GM12878 (cell line): ENCODE data around the gene HCN1. TPM values are rescaled to one million over a fixed set of nuclear protein-coding genes. Genes with fewer than 3 reads are reported as not detected.

ENCODE experiments used
- ATAC-seq: fragments of 200-7000 bp; cut with Tn5 transposase; 3 replicates; pipeline ENCODE4 v1.9.1; 2020; ENCODE audit warnings: mild to moderate bottlenecking, moderate library complexity
- BruUV-seq: library from RNA; stranded (reverse); fragments of 400-500 nt; replicated peaks from 2 replicates; lab custom pipeline; 2021; lab: Mats Ljungman, UMichigan
- CTCF ChIA-PET: fragments of 300-600 bp; sonication (Branson Sonifier 250); formaldehyde crosslinking; extraction: SDS; loops from one replicate; lab custom pipeline; 2021; ENCODE audit warnings: inconsistent platforms; lab: Yijun Ruan, JAX
- POLR2A ChIA-PET: fragments of 350-600 bp; formaldehyde crosslinking; extraction: SDS; loops from one replicate; lab custom pipeline; 2021; ENCODE audit warnings: inconsistent platforms; lab: Charles Lee
- RAD21 ChIA-PET: fragments of 300-600 bp; sonication (Branson Sonifier 250); formaldehyde crosslinking; loops from one replicate; lab custom pipeline; 2023; ENCODE audit warnings: antibody characterized with exemption; ENCODE audit not compliant: unreplicated experiment; lab: Charles Lee
- SMC1A ChIA-PET: fragments of 300-600 bp; sonication (Branson Sonifier 250); formaldehyde crosslinking; loops from one replicate; lab custom pipeline; 2023; ENCODE audit not compliant: unreplicated experiment, uncharacterized antibody; lab: Charles Lee
- DNase-seq: peaks from one replicate; pipeline ENCODE4 v3.0.0-alpha.2; 2011; ENCODE audit warnings: low read depth, low spot score
- FAIRE-seq: peaks from 3 replicates; lab custom pipeline; 2011; peaks lifted over from hg19 to GRCh38; lab: Jason Lieb, UNC
- H2AFZ ChIP-seq: 2 replicates; pipeline ENCODE4 v1.6.0; 2011; ENCODE audit warnings: low read depth, low read length, control low read depth; ENCODE audit not compliant: control insufficient read depth
- H3K27ac ChIP-seq: 2 replicates; pipeline ENCODE4 v1.5.1; 2011; ENCODE audit warnings: control low read depth; ENCODE audit not compliant: control insufficient read depth, insufficient read depth
- H3K27me3 ChIP-seq, 2 experiments: replicated peaks in 1 of 2; 2 replicates each; pipeline versions ENCODE4 v1.6.0 to v1.6.1; 2011; ENCODE audit warnings: low read length in 1 of 2; ENCODE audit not compliant: control insufficient read depth in 2 of 2, insufficient read depth in 2 of 2
- H3K36me3 ChIP-seq, 2 experiments: 2 replicates each; pipeline ENCODE4 v1.5.1; 2011; ENCODE audit warnings: low read length in 1 of 2; ENCODE audit not compliant: control insufficient read depth in 2 of 2, insufficient read depth in 2 of 2
- H3K4me1 ChIP-seq: 2 replicates; pipeline ENCODE4 v1.6.1; 2011; ENCODE audit warnings: mild to moderate bottlenecking, low read length, moderate library complexity, mixed read lengths; ENCODE audit not compliant: control insufficient read depth, insufficient read depth
- H3K4me2 ChIP-seq: 2 replicates; pipeline ENCODE4 v1.6.0; 2011; ENCODE audit warnings: control low read depth; ENCODE audit not compliant: control insufficient read depth, insufficient read depth
- H3K4me3 ChIP-seq: fragments of 200-600 bp; sonication (generic); 2 replicates; pipeline ENCODE4 v1.5.1; 2016
- H3K79me2 ChIP-seq: 2 replicates; pipeline ENCODE4 v1.6.0; 2011; ENCODE audit warnings: low read length; ENCODE audit not compliant: control insufficient read depth, insufficient read depth
- H3K9ac ChIP-seq: 2 replicates; pipeline ENCODE4 v1.8.0; 2011; ENCODE audit warnings: low read length, control low read depth, mixed read lengths; ENCODE audit not compliant: control insufficient read depth, insufficient read depth
- H3K9me3 ChIP-seq: replicated peaks from 3 replicates; pipeline ENCODE4 v1.5.1; 2011; ENCODE audit warnings: mild to moderate bottlenecking, low read length; ENCODE audit not compliant: control insufficient read depth, insufficient read depth
- H4K20me1 ChIP-seq: 2 replicates; pipeline ENCODE4 v1.6.0; 2011; ENCODE audit not compliant: control insufficient read depth, insufficient read depth
- BACH1 ChIP-seq: fragments of 450-650 bp; IDR thresholded peaks from 2 replicates; pipeline ENCODE4 v1.6.1; 2017; ENCODE audit warnings: mild to moderate bottlenecking, borderline replicate concordance
- CBX3 ChIP-seq: fragments of 200-600 bp; sonication (generic); IDR thresholded peaks from 2 replicates; pipeline ENCODE4 v1.6.1; 2016; ENCODE audit warnings: low read depth, borderline replicate concordance
- DPF2 ChIP-seq: fragments of 450-650 bp; IDR thresholded peaks from 2 replicates; pipeline ENCODE4 v1.6.1; 2017; ENCODE audit warnings: mild to moderate bottlenecking
- HCFC1 ChIP-seq: fragments of 150-350 bp; IDR thresholded peaks from 2 replicates; pipeline ENCODE4 v1.6.1; 2014; ENCODE audit warnings: low read length
- KAT2A ChIP-seq: conservative IDR thresholded peaks from 2 replicates; pipeline ENCODE4 v1.6.1; 2011; ENCODE audit warnings: low read depth, low read length; ENCODE audit not compliant: control insufficient read depth
- MYC ChIP-seq: IDR thresholded peaks from 2 replicates; pipeline ENCODE4 v1.6.1; 2011; ENCODE audit warnings: mild to moderate bottlenecking, low read length, moderate library complexity, inconsistent platforms; ENCODE audit not compliant: insufficient read depth, insufficient replicate concordance, insufficient read length, severe bottlenecking
- NFIC ChIP-seq: IDR thresholded peaks from 2 replicates; pipeline ENCODE4 v1.6.1; 2012; ENCODE audit warnings: low read depth, mild to moderate bottlenecking, inconsistent platforms, low read length, moderate library complexity
- PAX8 ChIP-seq: fragments of 450-650 bp; IDR thresholded peaks from 2 replicates; pipeline ENCODE4 v1.6.1; 2017; ENCODE audit warnings: mild to moderate bottlenecking, moderate library complexity
- POLR2A ChIP-seq: IDR thresholded peaks from 2 replicates; pipeline ENCODE4 v1.6.1; 2011; ENCODE audit warnings: low read depth, mild to moderate bottlenecking, low read length
- POLR2AphosphoS2 ChIP-seq: IDR thresholded peaks from 2 replicates; pipeline ENCODE4 v1.6.1; 2011; ENCODE audit warnings: low read depth, mild to moderate bottlenecking, low read length, improper control_type of control experiment, moderate library complexity
- RAD21 ChIP-seq: IDR thresholded peaks from 2 replicates; pipeline ENCODE4 v1.6.1; 2011; ENCODE audit warnings: mild to moderate bottlenecking, low read depth, low read length, moderate library complexity; ENCODE audit not compliant: insufficient read depth
- RAD51 ChIP-seq: fragments of 450-650 bp; IDR thresholded peaks from 2 replicates; pipeline ENCODE4 v1.6.1; 2016; ENCODE audit warnings: moderate library complexity, mild to moderate bottlenecking, inconsistent platforms
- ZNF274 ChIP-seq: IDR thresholded peaks from one replicate; pipeline ENCODE4 v1.8.0; 2011; ENCODE audit not compliant: insufficient read length, insufficient read depth
- WGBS: methylation state at CpG from one replicate; pipeline ENCODE4 v1.1.6; 2016; ENCODE audit warnings: low lambda C conversion rate; ENCODE audit not compliant: insufficient replicate concordance, insufficient coverage; ENCODE audit errors: missing lambda C conversion rate; 5-methylcytosine and 5-hydroxymethylcytosine counted together
- in situ Hi-C: fragments of 300-500 bp; cut with MboI; formaldehyde crosslinking; loops from 9 replicates; pipeline ENCODE4 v1.14.3; 2018; ENCODE audit warnings: mixed read lengths
- intact Hi-C: fragments of 100-400 bp; cut with micrococcal nuclease; formaldehyde crosslinking; loops from one replicate; pipeline ENCODE4 v1.14.2; 2022; ENCODE audit not compliant: unreplicated experiment
- polyA plus RNA-seq, 11 experiments: library from polyadenylated mRNA; depleted of rRNA in 4 of 11; unstranded in 6 of 11; stranded (reverse) in 5 of 11; fragments of >200 nt; fragmentation: Nextera tagmentation in 4 of 11; fragmentation: Illumina TruSeq in 1 of 11; extraction: Ambion mirVana in 4 of 11; extraction: Trizol in 1 of 11; gene quantifications; 1 replicate in 1 of 11; 2 replicates in 10 of 11; pipeline versions ENCODE4 v1.2.1 to v1.2.3, GENCODE V29; 2011 to 2016; ENCODE audit warnings: inconsistent platforms in 2 of 11, missing spikeins in 2 of 11, low read depth in 1 of 11
- total RNA-seq, 4 experiments: library from RNA; depleted of rRNA in 3 of 4; stranded (reverse); fragments of >200 nt in 3 of 4; fragmentation: Illumina TruSeq in 1 of 4; extraction: Trizol in 1 of 4; gene quantifications; 2 replicates each; pipeline versions ENCODE4 v1.2.1 to v1.2.3, GENCODE V29; 2013 to 2021
- TF ChIP-seq, protein P1 (sequence below): IDR thresholded peaks from 2 replicates; pipeline ENCODE4 v1.6.1; 2012; ENCODE audit warnings: low read length, inconsistent platforms
- TF ChIP-seq, protein P2 (sequence below): fragments of 150-350 bp; IDR thresholded peaks from 2 replicates; pipeline ENCODE4 v1.6.1; 2016; ENCODE audit warnings: low read depth, low read length
- TF ChIP-seq, protein P3 (sequence below): fragments of 450-650 bp; formaldehyde crosslinking; IDR thresholded peaks from 2 replicates; pipeline ENCODE4 v1.5.0; 2022; ENCODE audit warnings: mild to moderate bottlenecking, missing genetic modification characterization

Gene HCN1
- total and polyA plus RNA-seq, 10 of the 15 experiments (the other 5 are each of a cell fraction or from before 2014, with no cell fraction given), result not detected

DNA sequence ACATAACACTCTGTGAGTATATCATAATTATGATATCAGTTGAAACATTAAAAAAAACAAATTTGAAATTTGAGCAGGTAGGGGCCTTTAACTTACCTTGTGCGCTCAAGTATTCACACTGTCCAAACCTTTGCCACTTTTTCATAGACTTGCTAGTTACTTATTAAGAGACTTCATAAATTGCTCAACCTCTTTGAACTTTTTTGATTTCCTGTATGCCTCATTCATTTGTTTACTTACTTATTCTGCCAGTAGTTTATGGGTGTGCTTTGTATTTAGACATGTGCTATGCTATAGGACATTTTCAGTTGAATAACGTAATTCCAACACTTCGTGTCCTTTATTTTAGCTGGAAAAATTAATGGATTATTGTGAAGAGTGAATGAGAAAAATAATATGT, 204.8 kb downstream of the HCN1 start:
- WGBS, result 44% methylated on average over 3 of the region's 3 CpGs
- CTCF ChIA-PET, result no interaction called here
- H3K27ac ChIP-seq, result no peak overlapping the region
- H4K20me1 ChIP-seq, result no peaks in the 10 kb centered on the region
- FAIRE-seq, result no peak
- DNase-seq, result no peak
- intact Hi-C loops, result no loop called here
- no TSS peak for BruUV-seq
- H3K4me2 ChIP-seq, result no peak overlapping the region
- H2AFZ ChIP-seq, result no peak overlapping the region
- in situ Hi-C loops, result no loop called here
- no peaks in the 10 kb centered on the region for H3K4me1 ChIP-seq
- RAD21 ChIA-PET, result no interaction called here
- no peak overlapping the region for H3K4me3 ChIP-seq
- H3K27me3 ChIP-seq, result no peaks in the 10 kb centered on the region
- SMC1A ChIA-PET, result no interaction called here
- H3K36me3 ChIP-seq, result no peaks in the 10 kb centered on the region
- no peaks in the 10 kb centered on the region for H3K79me2 ChIP-seq
- H3K9me3 ChIP-seq, result no peaks in the 10 kb centered on the region
- ATAC-seq, result no peak
- H3K9ac ChIP-seq, result no peak overlapping the region
- POLR2A ChIA-PET, result no interaction called here
- TF ChIP-seq BACH1 (no peak), HCFC1 (no peak), KAT2A (no peak), NFIC (no peak), RAD21 (no peak), CBX3 (no peak), PAX8 (no peak), ZNF274 (no peak), POLR2AphosphoS2 (no peak), POLR2A (no peak), MYC (no peak), RAD51 (no peak), DPF2 (no peak)
- TF ChIP-seq, protein P1, sequence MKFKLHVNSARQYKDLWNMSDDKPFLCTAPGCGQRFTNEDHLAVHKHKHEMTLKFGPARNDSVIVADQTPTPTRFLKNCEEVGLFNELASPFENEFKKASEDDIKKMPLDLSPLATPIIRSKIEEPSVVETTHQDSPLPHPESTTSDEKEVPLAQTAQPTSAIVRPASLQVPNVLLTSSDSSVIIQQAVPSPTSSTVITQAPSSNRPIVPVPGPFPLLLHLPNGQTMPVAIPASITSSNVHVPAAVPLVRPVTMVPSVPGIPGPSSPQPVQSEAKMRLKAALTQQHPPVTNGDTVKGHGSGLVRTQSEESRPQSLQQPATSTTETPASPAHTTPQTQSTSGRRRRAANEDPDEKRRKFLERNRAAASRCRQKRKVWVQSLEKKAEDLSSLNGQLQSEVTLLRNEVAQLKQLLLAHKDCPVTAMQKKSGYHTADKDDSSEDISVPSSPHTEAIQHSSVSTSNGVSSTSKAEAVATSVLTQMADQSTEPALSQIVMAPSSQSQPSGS, result no peak
- TF ChIP-seq, protein P2, sequence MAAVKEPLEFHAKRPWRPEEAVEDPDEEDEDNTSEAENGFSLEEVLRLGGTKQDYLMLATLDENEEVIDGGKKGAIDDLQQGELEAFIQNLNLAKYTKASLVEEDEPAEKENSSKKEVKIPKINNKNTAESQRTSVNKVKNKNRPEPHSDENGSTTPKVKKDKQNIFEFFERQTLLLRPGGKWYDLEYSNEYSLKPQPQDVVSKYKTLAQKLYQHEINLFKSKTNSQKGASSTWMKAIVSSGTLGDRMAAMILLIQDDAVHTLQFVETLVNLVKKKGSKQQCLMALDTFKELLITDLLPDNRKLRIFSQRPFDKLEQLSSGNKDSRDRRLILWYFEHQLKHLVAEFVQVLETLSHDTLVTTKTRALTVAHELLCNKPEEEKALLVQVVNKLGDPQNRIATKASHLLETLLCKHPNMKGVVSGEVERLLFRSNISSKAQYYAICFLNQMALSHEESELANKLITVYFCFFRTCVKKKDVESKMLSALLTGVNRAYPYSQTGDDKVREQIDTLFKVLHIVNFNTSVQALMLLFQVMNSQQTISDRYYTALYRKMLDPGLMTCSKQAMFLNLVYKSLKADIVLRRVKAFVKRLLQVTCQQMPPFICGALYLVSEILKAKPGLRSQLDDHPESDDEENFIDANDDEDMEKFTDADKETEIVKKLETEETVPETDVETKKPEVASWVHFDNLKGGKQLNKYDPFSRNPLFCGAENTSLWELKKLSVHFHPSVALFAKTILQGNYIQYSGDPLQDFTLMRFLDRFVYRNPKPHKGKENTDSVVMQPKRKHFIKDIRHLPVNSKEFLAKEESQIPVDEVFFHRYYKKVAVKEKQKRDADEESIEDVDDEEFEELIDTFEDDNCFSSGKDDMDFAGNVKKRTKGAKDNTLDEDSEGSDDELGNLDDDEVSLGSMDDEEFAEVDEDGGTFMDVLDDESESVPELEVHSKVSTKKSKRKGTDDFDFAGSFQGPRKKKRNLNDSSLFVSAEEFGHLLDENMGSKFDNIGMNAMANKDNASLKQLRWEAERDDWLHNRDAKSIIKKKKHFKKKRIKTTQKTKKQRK, result no peak
- TF ChIP-seq, protein P3, sequence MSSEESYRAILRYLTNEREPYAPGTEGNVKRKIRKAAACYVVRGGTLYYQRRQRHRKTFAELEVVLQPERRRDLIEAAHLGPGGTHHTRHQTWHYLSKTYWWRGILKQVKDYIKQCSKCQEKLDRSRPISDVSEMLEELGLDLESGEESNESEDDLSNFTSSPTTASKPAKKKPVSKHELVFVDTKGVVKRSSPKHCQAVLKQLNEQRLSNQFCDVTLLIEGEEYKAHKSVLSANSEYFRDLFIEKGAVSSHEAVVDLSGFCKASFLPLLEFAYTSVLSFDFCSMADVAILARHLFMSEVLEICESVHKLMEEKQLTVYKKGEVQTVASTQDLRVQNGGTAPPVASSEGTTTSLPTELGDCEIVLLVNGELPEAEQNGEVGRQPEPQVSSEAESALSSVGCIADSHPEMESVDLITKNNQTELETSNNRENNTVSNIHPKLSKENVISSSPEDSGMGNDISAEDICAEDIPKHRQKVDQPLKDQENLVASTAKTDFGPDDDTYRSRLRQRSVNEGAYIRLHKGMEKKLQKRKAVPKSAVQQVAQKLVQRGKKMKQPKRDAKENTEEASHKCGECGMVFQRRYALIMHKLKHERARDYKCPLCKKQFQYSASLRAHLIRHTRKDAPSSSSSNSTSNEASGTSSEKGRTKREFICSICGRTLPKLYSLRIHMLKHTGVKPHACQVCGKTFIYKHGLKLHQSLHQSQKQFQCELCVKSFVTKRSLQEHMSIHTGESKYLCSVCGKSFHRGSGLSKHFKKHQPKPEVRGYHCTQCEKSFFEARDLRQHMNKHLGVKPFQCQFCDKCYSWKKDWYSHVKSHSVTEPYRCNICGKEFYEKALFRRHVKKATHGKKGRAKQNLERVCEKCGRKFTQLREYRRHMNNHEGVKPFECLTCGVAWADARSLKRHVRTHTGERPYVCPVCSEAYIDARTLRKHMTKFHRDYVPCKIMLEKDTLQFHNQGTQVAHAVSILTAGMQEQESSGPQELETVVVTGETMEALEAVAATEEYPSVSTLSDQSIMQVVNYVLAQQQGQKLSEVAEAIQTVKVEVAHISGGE (CRISPR knock-in tag), result no peak
